ENCODE results near the gene HS3ST2.
A peak's percentile ranks its signal among the peaks of the same experiment; 100 is the strongest.
"Not testable (repeated sequence)": the region's sequence is repeated elsewhere in the genome, so short reads cannot be mapped to it uniquely, and the experiment has no call there.

The HS3ST2 gene

DNA sequence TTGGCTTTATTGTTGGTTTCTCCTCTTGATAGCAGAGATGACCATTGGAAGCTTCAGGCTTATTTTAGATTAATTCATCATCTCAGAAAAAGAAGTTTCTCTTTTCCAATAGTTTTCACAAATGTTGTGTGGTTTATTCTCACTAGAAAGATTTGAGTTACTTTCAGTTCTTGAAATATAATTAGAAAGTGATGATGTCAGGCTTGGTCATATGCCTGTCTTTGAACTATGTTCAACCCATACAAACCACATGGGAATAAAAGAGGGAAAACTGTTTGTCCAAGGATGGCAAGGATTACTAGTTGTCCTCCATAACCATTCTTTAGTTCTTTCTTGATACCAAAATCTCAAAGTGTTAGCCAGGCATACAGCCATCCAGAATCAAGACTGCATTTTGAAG lies 3.7 kb upstream of the HS3ST2 start:
- H3K36me3 ChIP-seq (ENCODE audit: control insufficient read depth in 5 of 5, insufficient read depth in 5 of 5, low read length in 5 of 5): no peaks in the 10 kb centered on the region
- peaks cover 0 to 24% (median 21%) of the 10 kb centered on the region in 5 donors for H3K4me1 ChIP-seq (ENCODE audit: control insufficient read depth in 5 of 5, insufficient read depth in 5 of 5, low read length in 5 of 5)
- no peak overlapping the region for H3K4me3 ChIP-seq (ENCODE audit: low read depth in 1 of 5, low read length in 5 of 5)
- H3K9me3 ChIP-seq (ENCODE audit: control insufficient read depth in 5 of 5, low read length in 5 of 5): no peaks in the 10 kb centered on the region
- no peak overlapping the region for H3K27ac ChIP-seq (ENCODE audit: low read depth, low read length)
- no peak overlapping the region for H3K9ac ChIP-seq (ENCODE audit: low read length in 5 of 5)
- peaks cover 10 to 25% (median 21%) of the 10 kb centered on the region in 5 donors for H3K27me3 ChIP-seq (ENCODE audit: control insufficient read depth in 5 of 5, insufficient read depth in 4 of 5, low read length in 5 of 5)

GRCh38 chr16:22813223-22813947 lies 577 bp upstream of the HS3ST2 start:
- Histone ChIP-seq H3K4me3 (ENCODE audit: low read depth in 1 of 5, low read length in 5 of 5) (peak overlapping the region in 4 of 5 donors; percentile 46 to 70 (median 63)), H3K27me3 (ENCODE audit: control insufficient read depth in 5 of 5, insufficient read depth in 4 of 5, low read length in 5 of 5) (peaks cover 20 to 36% (median 32%) of the 10 kb centered on the region in 5 donors), H3K9me3 (ENCODE audit: control insufficient read depth in 5 of 5, low read length in 5 of 5) (no peaks in the 10 kb centered on the region), H3K36me3 (ENCODE audit: control insufficient read depth in 5 of 5, insufficient read depth in 5 of 5, low read length in 5 of 5) (no peaks in the 10 kb centered on the region), H3K4me1 (ENCODE audit: control insufficient read depth in 5 of 5, insufficient read depth in 5 of 5, low read length in 5 of 5) (peaks cover 0 to 24% (median 21%) of the 10 kb centered on the region in 5 donors), H3K27ac (ENCODE audit: low read depth, low read length) (no peak overlapping the region), H3K9ac (ENCODE audit: low read length in 5 of 5) (no peak overlapping the region)

DNA sequence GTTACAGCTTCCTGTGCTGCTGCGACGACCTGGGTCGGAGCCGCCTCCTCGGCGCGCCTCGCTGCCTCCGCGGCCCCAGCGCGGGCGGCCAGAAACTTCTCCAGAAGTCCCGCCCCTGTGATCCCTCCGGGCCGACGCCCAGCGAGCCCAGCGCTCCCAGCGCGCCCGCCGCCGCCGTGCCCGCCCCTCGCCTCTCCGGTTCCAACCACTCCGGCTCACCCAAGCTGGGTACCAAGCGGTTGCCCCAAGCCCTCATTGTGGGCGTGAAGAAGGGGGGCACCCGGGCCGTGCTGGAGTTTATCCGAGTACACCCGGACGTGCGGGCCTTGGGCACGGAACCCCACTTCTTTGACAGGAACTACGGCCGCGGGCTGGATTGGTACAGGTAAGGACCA lies 746 bp downstream of the HS3ST2 start:
- Histone ChIP-seq H3K27ac (ENCODE audit: low read depth, low read length) (no peak overlapping the region), H3K9me3 (ENCODE audit: control insufficient read depth in 5 of 5, low read length in 5 of 5) (no peaks in the 10 kb centered on the region), H3K27me3 (ENCODE audit: control insufficient read depth in 5 of 5, insufficient read depth in 4 of 5, low read length in 5 of 5) (peaks cover 20 to 36% (median 32%) of the 10 kb centered on the region in 5 donors), H3K4me1 (ENCODE audit: control insufficient read depth in 5 of 5, insufficient read depth in 5 of 5, low read length in 5 of 5) (peaks cover 0 to 24% (median 21%) of the 10 kb centered on the region in 5 donors), H3K9ac (ENCODE audit: low read length in 5 of 5) (peak overlapping the region in 1 of 5 donors; percentile 1), H3K36me3 (ENCODE audit: control insufficient read depth in 5 of 5, insufficient read depth in 5 of 5, low read length in 5 of 5) (no peaks in the 10 kb centered on the region), H3K4me3 (ENCODE audit: low read depth in 1 of 5, low read length in 5 of 5) (peak overlapping the region in 4 of 5 donors; percentile 22 to 70 (median 56))

- Histone ChIP-seq H3K9ac (ENCODE audit: low read length in 5 of 5) (no peak overlapping the region), H3K27me3 (ENCODE audit: control insufficient read depth in 5 of 5, insufficient read depth in 4 of 5, low read length in 5 of 5) (peaks cover 20 to 36% (median 32%) of the 10 kb centered on the region in 5 donors), H3K4me1 (ENCODE audit: control insufficient read depth in 5 of 5, insufficient read depth in 5 of 5, low read length in 5 of 5) (peaks cover 0 to 21% (median 18%) of the 10 kb centered on the region in 5 donors), H3K9me3 (ENCODE audit: control insufficient read depth in 5 of 5, low read length in 5 of 5) (no peaks in the 10 kb centered on the region), H3K36me3 (ENCODE audit: control insufficient read depth in 5 of 5, insufficient read depth in 5 of 5, low read length in 5 of 5) (no peaks in the 10 kb centered on the region), H3K27ac (ENCODE audit: low read depth, low read length) (no peak overlapping the region), H3K4me3 (ENCODE audit: low read depth in 1 of 5, low read length in 5 of 5) (peak overlapping the region in 2 of 5 donors; percentile 65 to 70)
Observed at GRCh38 chr16:22815863-22816262, 1.9 kb downstream of the HS3ST2 start.

- peaks cover 0 to 21% (median 18%) of the 10 kb centered on the region in 5 donors for H3K4me1 ChIP-seq (ENCODE audit: control insufficient read depth in 5 of 5, insufficient read depth in 5 of 5, low read length in 5 of 5)
- H3K9me3 ChIP-seq (ENCODE audit: control insufficient read depth in 5 of 5, low read length in 5 of 5): no peaks in the 10 kb centered on the region
- no peaks in the 10 kb centered on the region for H3K36me3 ChIP-seq (ENCODE audit: control insufficient read depth in 5 of 5, insufficient read depth in 5 of 5, low read length in 5 of 5)
- H3K27me3 ChIP-seq (ENCODE audit: control insufficient read depth in 5 of 5, insufficient read depth in 4 of 5, low read length in 5 of 5): peaks cover 20 to 36% (median 32%) of the 10 kb centered on the region in 5 donors
- no peak overlapping the region for H3K27ac ChIP-seq (ENCODE audit: low read depth, low read length)
- peak overlapping the region in 2 of 5 donors; percentile 8 to 70 for H3K4me3 ChIP-seq (ENCODE audit: low read depth in 1 of 5, low read length in 5 of 5)
- no peak overlapping the region for H3K9ac ChIP-seq (ENCODE audit: low read length in 5 of 5)
Observed at GRCh38 chr16:22816475-22816874, 2.5 kb downstream of the HS3ST2 start.

DNA sequence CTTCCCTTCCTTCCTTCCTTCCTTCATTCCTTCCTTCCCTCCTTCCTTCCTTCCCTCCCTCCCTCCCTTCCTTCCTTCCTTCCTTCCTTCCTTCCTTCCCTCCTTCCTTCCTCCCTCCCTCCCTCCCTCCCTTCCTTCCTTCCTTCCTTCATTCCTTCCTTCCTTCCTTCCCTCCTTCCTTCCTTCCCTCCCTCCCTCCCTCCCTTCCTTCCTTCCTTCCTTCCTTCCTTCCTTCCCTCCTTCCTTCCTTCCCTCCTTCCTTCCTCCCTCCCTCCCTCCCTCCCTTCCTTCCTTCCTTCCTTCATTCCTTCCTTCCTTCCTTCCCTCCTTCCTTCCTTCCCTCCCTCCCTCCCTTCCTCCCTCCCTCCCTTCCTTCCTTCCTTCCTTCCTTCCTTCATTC lies 4.8 kb downstream of the HS3ST2 start:
- not testable (repeated sequence) for H3K4me3 ChIP-seq (ENCODE audit: low read depth in 1 of 5, low read length in 5 of 5); H3K27ac ChIP-seq (ENCODE audit: low read depth, low read length); H3K36me3 ChIP-seq (ENCODE audit: control insufficient read depth in 5 of 5, insufficient read depth in 5 of 5, low read length in 5 of 5); H3K9ac ChIP-seq (ENCODE audit: low read length in 5 of 5); H3K9me3 ChIP-seq (ENCODE audit: control insufficient read depth in 5 of 5, low read length in 5 of 5)
- Histone ChIP-seq H3K4me1 (ENCODE audit: control insufficient read depth in 5 of 5, insufficient read depth in 5 of 5, low read length in 5 of 5) (peaks cover 0 to 14% (median 11%) of the 10 kb centered on the region in 5 donors), H3K27me3 (ENCODE audit: control insufficient read depth in 5 of 5, insufficient read depth in 4 of 5, low read length in 5 of 5) (peaks cover 19 to 26% (median 20%) of the 10 kb centered on the region in 5 donors)

DNA sequence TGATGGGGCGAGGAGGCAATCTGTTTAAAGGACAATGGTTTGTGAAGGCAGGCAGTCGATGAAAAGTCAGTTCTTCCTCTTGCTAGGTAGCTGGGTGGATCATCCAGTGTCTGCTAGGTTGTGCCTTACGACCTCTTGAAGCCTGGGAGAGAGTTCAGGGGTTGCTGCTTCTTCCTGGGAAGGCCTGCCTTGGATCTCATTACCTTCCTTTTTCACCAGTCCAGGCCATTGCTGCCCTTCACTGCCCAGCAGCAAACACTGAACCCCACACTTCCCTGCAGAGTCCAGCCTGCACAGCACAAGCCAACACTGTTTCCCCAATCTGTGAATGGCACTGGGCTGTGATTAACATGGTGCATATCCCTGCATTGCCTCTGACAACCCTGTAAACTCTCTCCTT lies 24.7 kb downstream of the HS3ST2 start:
- Histone ChIP-seq H3K27ac (ENCODE audit: low read depth, low read length) (no peak overlapping the region), H3K4me3 (ENCODE audit: low read depth in 1 of 5, low read length in 5 of 5) (no peak overlapping the region), H3K36me3 (ENCODE audit: control insufficient read depth in 5 of 5, insufficient read depth in 5 of 5, low read length in 5 of 5) (no peaks in the 10 kb centered on the region), H3K9me3 (ENCODE audit: control insufficient read depth in 5 of 5, low read length in 5 of 5) (no peaks in the 10 kb centered on the region), H3K27me3 (ENCODE audit: control insufficient read depth in 5 of 5, insufficient read depth in 4 of 5, low read length in 5 of 5) (no peaks in the 10 kb centered on the region), H3K9ac (ENCODE audit: low read length in 5 of 5) (no peak overlapping the region), H3K4me1 (ENCODE audit: control insufficient read depth in 5 of 5, insufficient read depth in 5 of 5, low read length in 5 of 5) (no peaks in the 10 kb centered on the region)

DNA sequence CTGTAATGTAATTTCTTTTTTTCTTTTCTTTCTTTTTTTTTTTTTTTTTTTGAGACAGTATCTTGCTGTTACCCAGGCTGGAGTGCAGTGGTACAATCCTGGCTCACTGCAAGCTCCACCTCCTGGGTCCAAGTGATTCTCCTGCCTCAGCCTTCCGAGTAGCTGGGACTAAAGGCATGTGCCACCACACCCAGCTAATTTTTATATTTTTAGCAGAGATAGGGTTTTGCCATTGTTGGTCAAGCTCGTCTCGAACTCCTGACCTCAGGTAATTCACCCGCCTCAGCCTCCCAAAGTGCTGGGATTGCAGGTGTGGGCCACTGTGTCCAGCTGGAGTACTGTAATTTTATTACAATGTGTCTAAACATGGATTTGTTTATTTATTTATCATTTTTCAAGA lies 28.1 kb downstream of the HS3ST2 start:
- not testable (repeated sequence) for H3K27me3 ChIP-seq (ENCODE audit: control insufficient read depth in 5 of 5, insufficient read depth in 4 of 5, low read length in 5 of 5); H3K27ac ChIP-seq (ENCODE audit: low read depth, low read length); H3K4me3 ChIP-seq (ENCODE audit: low read depth in 1 of 5, low read length in 5 of 5)

GRCh38 chr16:22843122-22843521 lies 29.2 kb downstream of the HS3ST2 start:
- H3K9me3 ChIP-seq (ENCODE audit: control insufficient read depth in 5 of 5, low read length in 5 of 5): no peaks in the 10 kb centered on the region
- H3K9ac ChIP-seq (ENCODE audit: low read length in 5 of 5): no peak overlapping the region
- peaks cover 0 to 5% (median 0%) of the 10 kb centered on the region in 5 donors for H3K4me1 ChIP-seq (ENCODE audit: control insufficient read depth in 5 of 5, insufficient read depth in 5 of 5, low read length in 5 of 5)
- H3K27ac ChIP-seq (ENCODE audit: low read depth, low read length): no peak overlapping the region
- H3K36me3 ChIP-seq (ENCODE audit: control insufficient read depth in 5 of 5, insufficient read depth in 5 of 5, low read length in 5 of 5): no peaks in the 10 kb centered on the region
- no peak overlapping the region for H3K4me3 ChIP-seq (ENCODE audit: low read depth in 1 of 5, low read length in 5 of 5)
- no peaks in the 10 kb centered on the region for H3K27me3 ChIP-seq (ENCODE audit: control insufficient read depth in 5 of 5, insufficient read depth in 4 of 5, low read length in 5 of 5)

More for the DNA sequence above, 28.1 kb downstream of the HS3ST2 start:
- H3K36me3 ChIP-seq (ENCODE audit: control insufficient read depth in 5 of 5, insufficient read depth in 5 of 5, low read length in 5 of 5); H3K9ac ChIP-seq (ENCODE audit: low read length in 5 of 5); H3K4me1 ChIP-seq (ENCODE audit: control insufficient read depth in 5 of 5, insufficient read depth in 5 of 5, low read length in 5 of 5); H3K9me3 ChIP-seq (ENCODE audit: control insufficient read depth in 5 of 5, low read length in 5 of 5): not testable (repeated sequence)

DNA sequence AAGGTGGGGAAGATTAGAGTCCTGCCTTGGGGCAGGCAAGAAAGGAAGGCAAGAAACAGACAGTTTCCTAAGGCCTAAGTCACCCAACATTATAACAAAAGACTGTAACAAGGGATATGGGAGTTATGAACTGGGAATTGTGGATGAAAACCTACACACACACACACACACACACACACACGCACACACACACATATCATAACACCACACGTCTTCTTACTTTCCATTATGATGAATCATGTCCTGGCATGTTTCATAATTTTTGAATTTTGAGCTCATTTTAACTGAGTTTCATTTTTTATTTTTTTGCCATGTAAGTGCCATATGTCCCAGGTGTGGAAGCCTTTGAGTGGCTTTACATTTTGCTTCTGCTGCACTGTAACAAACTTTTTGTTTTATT lies 29.9 kb downstream of the HS3ST2 start:
- Histone ChIP-seq H3K27ac (ENCODE audit: low read depth, low read length) (no peak overlapping the region), H3K27me3 (ENCODE audit: control insufficient read depth in 5 of 5, insufficient read depth in 4 of 5, low read length in 5 of 5) (no peaks in the 10 kb centered on the region), H3K36me3 (ENCODE audit: control insufficient read depth in 5 of 5, insufficient read depth in 5 of 5, low read length in 5 of 5) (no peaks in the 10 kb centered on the region), H3K9ac (ENCODE audit: low read length in 5 of 5) (no peak overlapping the region), H3K4me1 (ENCODE audit: control insufficient read depth in 5 of 5, insufficient read depth in 5 of 5, low read length in 5 of 5) (peaks cover 0 to 11% (median 0%) of the 10 kb centered on the region in 5 donors), H3K9me3 (ENCODE audit: control insufficient read depth in 5 of 5, low read length in 5 of 5) (no peaks in the 10 kb centered on the region), H3K4me3 (ENCODE audit: low read depth in 1 of 5, low read length in 5 of 5) (no peak overlapping the region)

All from subcutaneous abdominal adipose tissue (tissue), 5 donors.